Progenitor cell of endocrine pancreas (in vitro differentiated cells): ENCODE results near the gene FARSA. TPM values are rescaled to one million over a fixed set of nuclear protein-coding genes. Genes with fewer than 3 reads are reported as not detected.
"Not testable (repeated sequence)": the region's sequence is repeated elsewhere in the genome, so short reads cannot be mapped to it uniquely, and the experiment has no call there.

ENCODE experiments used
- DNase-seq: peaks from one replicate; pipeline ENCODE4 v3.0.0; 2021; ENCODE audit warnings: low spot score; ENCODE audit not compliant: unreplicated experiment
- H3K27ac Mint-ChIP-seq: 2 replicates; pipeline ENCODE4 v1.8.0; 2021; ENCODE audit warnings: mild to moderate bottlenecking, moderate library complexity, mixed read lengths
- H3K27me3 Mint-ChIP-seq: 2 replicates; pipeline ENCODE4 v1.8.0; 2021; ENCODE audit warnings: mixed read lengths
- H3K36me3 Mint-ChIP-seq: 2 replicates; pipeline ENCODE4 v1.8.0; 2022; ENCODE audit warnings: mixed read lengths; ENCODE audit not compliant: insufficient read depth
- H3K4me1 Mint-ChIP-seq: 2 replicates; pipeline ENCODE4 v1.8.0; 2021; ENCODE audit warnings: low read depth, mixed read lengths
- H3K4me3 Mint-ChIP-seq: 2 replicates; pipeline ENCODE4 v1.8.0; 2021; ENCODE audit warnings: low read depth, mild to moderate bottlenecking, moderate library complexity, mixed read lengths
- H3K9me3 Mint-ChIP-seq: 2 replicates; pipeline ENCODE4 v1.8.0; 2021; ENCODE audit warnings: low read depth, mixed read lengths
- CTCF ChIP-seq: fragments of 200-600 bp; sonication (generic); IDR thresholded peaks from one replicate; pipeline ENCODE4 v1.5.0; 2021; ENCODE audit warnings: antibody characterized with exemption, mild to moderate bottlenecking; ENCODE audit not compliant: unreplicated experiment
- total RNA-seq: library from RNA; stranded (reverse); gene quantifications from 2 replicates; pipeline ENCODE4 v1.2.1, GENCODE V29; 2021

FARSA gene
- total RNA-seq, 1 donor from 2014 or later: 63.3 TPM

- H3K27me3 Mint-ChIP-seq: peaks cover 13% of the 10 kb centered on the region
- no peak for TF ChIP-seq CTCF
- H3K4me1 Mint-ChIP-seq: peaks cover 3% of the 10 kb centered on the region
- no peaks in the 10 kb centered on the region for H3K36me3 Mint-ChIP-seq
- H3K9me3 Mint-ChIP-seq: no peaks in the 10 kb centered on the region
- no peak overlapping the region for H3K27ac Mint-ChIP-seq
- no peak overlapping the region for H3K4me3 Mint-ChIP-seq
- no peak for DNase-seq
These were observed 34.4 kb upstream of the FARSA start for GRCh38 chr19:12967907-12968306.

- no peak overlapping the region for H3K27ac Mint-ChIP-seq
- H3K9me3 Mint-ChIP-seq: no peaks in the 10 kb centered on the region
- TF ChIP-seq CTCF: no peak
- no peaks in the 10 kb centered on the region for H3K36me3 Mint-ChIP-seq
- no peak for DNase-seq
- H3K4me1 Mint-ChIP-seq: peaks cover 3% of the 10 kb centered on the region
- H3K27me3 Mint-ChIP-seq: peaks cover 12% of the 10 kb centered on the region
- peak overlapping the region; percentile 50 for H3K4me3 Mint-ChIP-seq
These were observed 32.3 kb upstream of the FARSA start for GRCh38 chr19:12965812-12966135.

- H3K27me3 Mint-ChIP-seq: peaks cover 7% of the 10 kb centered on the region
- no peaks in the 10 kb centered on the region for H3K9me3 Mint-ChIP-seq
- DNase-seq: peak; percentile 80
- H3K27ac Mint-ChIP-seq: no peak overlapping the region
- peak overlapping the region; percentile 72 for H3K4me3 Mint-ChIP-seq
- H3K4me1 Mint-ChIP-seq: peaks cover 3% of the 10 kb centered on the region
- no peaks in the 10 kb centered on the region for H3K36me3 Mint-ChIP-seq
- TF ChIP-seq CTCF: peak; percentile 83
These were observed 31.7 kb upstream of the FARSA start for GRCh38 chr19:12965017-12965811.

- Mint-ChIP-seq H3K9me3 (no peaks in the 10 kb centered on the region), H3K4me1 (peaks cover 8% of the 10 kb centered on the region), H3K27me3 (peaks cover 5% of the 10 kb centered on the region), H3K4me3 (no peak overlapping the region), H3K27ac (no peak overlapping the region), H3K36me3 (peaks cover 1% of the 10 kb centered on the region)
- DNase-seq: no peak
- no peak for TF ChIP-seq CTCF
These were observed 26.0 kb upstream of the FARSA start for GRCh38 chr19:12959481-12959880.

GRCh38 chr19:12957389-12957952, 24.0 kb upstream of the FARSA start:
- H3K4me1 Mint-ChIP-seq, DNase-seq, H3K36me3 Mint-ChIP-seq, H3K27me3 Mint-ChIP-seq, H3K9me3 Mint-ChIP-seq: not testable (repeated sequence)
- peak overlapping the region; percentile 90 for H3K27ac Mint-ChIP-seq
- peak overlapping the region; percentile 79 for H3K4me3 Mint-ChIP-seq
